SJSA1 (cell line): ENCODE measurements around the gene EIF3CL. TPM values are rescaled to one million over a fixed set of nuclear protein-coding genes. Genes with fewer than 3 reads are reported as not detected.
A peak's percentile ranks its signal among the peaks of the same experiment; 100 is the strongest.
"Not testable (repeated sequence)": the region's sequence is repeated elsewhere in the genome, so short reads cannot be mapped to it uniquely, and the experiment has no call there.

Experiments used
- DNase-seq, 2 experiments: peaks; one replicate each; pipeline ENCODE4 v3.0.0-alpha.2; 2015 to 2020; ENCODE audit warnings: low spot score in 2 of 2, low read depth in 1 of 2
- H3K27ac ChIP-seq: fragments of 250-450 bp; sonication (Bioruptor Pico); 2 replicates; pipeline ENCODE4 v1.5.1; 2020; ENCODE audit warnings: mild to moderate bottlenecking, moderate library complexity
- H3K27me3 ChIP-seq: fragments of 250-450 bp; sonication (Bioruptor Pico); replicated peaks from 2 replicates; pipeline ENCODE4 v1.5.1; 2020; ENCODE audit warnings: mild to moderate bottlenecking, moderate library complexity
- H3K36me3 ChIP-seq: fragments of 250-450 bp; sonication (Bioruptor Pico); 2 replicates; pipeline ENCODE4 v1.5.1; 2020; ENCODE audit warnings: mild to moderate bottlenecking
- H3K4me1 ChIP-seq: fragments of 250-450 bp; sonication (Bioruptor Pico); replicated peaks from 2 replicates; pipeline ENCODE4 v1.6.1; 2021; ENCODE audit warnings: mild to moderate bottlenecking
- H3K4me3 ChIP-seq: fragments of 250-450 bp; sonication (Bioruptor Pico); 2 replicates; pipeline ENCODE4 v1.5.1; 2020; ENCODE audit warnings: mild to moderate bottlenecking
- H3K9me3 ChIP-seq: fragments of 250-450 bp; sonication (Bioruptor Pico); replicated peaks from 2 replicates; pipeline ENCODE4 v1.5.1; 2020; ENCODE audit warnings: mild to moderate bottlenecking
- total RNA-seq: library from RNA; depleted of rRNA; stranded (reverse); fragments of >200 nt; shearing (Covaris generic); gene quantifications from 2 replicates; pipeline ENCODE4 v1.2.3, GENCODE V29; 2014

The EIF3CL gene
- total RNA-seq, 1 experiment from 2014 or later, result 43.3 TPM

DNA sequence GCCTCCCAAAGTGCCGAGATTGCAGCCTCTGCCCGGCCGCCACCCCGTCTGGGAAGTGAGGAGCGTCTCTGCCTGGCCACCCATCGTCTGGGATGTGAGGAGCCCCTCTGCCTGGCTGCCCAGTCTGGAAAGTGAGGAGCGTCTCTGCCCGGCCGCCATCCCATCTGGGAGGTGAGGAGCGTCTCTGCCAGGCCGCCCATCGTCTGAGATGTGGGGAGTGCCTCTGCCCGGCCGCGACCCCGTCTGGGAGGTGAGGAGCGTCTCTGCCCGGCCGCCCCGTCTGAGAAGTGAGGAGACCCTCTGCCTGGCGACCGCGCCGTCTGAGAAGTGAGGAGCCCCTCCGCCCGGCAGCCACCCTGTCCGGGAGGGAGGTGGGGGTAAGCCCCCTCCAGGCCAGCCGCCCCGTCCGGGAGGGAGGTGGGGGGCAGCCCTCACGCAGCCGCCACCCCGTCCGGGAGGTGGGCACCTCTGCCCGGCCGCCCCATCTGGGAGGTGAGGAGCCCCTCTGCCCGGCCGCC is 26.5 kb downstream of the EIF3CL start:
- not testable (repeated sequence) for H3K36me3 ChIP-seq, DNase-seq, H3K4me1 ChIP-seq, H3K27me3 ChIP-seq, H3K9me3 ChIP-seq, H3K4me3 ChIP-seq, H3K27ac ChIP-seq

DNA sequence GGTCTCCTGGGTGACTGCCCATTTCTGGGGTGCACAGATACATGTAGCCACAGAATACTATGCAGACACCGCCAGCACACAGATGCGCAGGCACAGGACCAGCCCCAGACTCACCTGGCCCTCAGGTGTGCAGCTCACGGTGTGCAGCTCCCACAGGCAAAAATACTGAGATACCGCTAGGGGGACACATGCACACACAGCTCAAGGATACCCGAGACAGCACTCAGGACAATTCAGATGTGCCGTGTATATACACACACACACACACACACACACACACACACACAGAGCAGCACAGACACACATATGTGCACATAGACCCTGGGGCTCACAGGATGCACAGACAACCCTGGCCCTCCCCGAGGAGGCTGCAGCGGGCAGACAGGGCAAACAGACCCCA is 28.5 kb downstream of the EIF3CL start:
- not testable (repeated sequence) for H3K27ac ChIP-seq, H3K36me3 ChIP-seq, H3K9me3 ChIP-seq, H3K4me3 ChIP-seq, H3K27me3 ChIP-seq, H3K4me1 ChIP-seq, DNase-seq

DNA sequence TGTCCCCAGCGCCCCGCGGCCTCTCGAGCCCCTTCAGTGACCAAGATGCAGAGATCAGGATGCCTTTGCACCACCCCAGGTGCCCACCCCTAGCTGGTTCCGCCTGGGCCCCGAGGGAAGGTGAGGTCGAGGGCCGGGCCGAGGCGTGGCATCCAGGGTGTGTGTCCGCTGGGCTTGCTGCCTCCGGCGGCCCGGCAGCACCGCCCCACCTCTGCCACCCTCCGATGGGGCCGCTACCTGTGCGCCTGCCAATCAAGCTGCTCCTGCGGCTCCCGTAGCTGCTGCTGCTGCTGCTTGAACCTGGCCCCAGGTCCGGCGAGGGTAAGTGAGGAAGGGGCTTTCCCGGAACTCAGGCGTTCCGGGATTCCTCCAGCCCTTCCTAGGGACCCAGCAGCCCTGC is 29.4 kb downstream of the EIF3CL start:
- H3K4me1 ChIP-seq, H3K36me3 ChIP-seq, H3K27me3 ChIP-seq, H3K27ac ChIP-seq, H3K4me3 ChIP-seq, DNase-seq, H3K9me3 ChIP-seq: not testable (repeated sequence)

DNA sequence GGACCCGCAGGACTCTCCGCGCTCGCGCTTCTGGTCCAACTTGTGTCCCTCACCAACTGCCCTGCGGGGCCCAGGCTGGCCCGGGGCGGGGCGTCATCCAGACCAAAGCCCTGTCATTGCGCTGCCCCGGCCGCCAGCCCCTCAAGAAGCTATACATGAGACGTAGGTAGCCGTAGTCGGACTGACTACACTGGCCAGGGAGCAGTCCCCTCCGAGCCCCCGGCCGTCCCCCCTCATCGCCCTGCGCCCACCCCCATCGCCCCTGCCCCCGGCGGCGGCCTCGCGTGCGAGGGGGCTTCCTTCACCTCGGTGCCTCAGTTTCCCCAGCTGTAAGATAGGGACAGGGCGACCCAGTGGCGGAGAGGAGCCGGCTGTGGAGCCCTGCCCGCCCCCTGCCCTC is 35.7 kb downstream of the EIF3CL start:
- H3K27me3 ChIP-seq, H3K4me1 ChIP-seq, H3K27ac ChIP-seq, H3K36me3 ChIP-seq, H3K4me3 ChIP-seq, H3K9me3 ChIP-seq: not testable (repeated sequence)
- peak; percentile 0 to 36 for DNase-seq

DNA sequence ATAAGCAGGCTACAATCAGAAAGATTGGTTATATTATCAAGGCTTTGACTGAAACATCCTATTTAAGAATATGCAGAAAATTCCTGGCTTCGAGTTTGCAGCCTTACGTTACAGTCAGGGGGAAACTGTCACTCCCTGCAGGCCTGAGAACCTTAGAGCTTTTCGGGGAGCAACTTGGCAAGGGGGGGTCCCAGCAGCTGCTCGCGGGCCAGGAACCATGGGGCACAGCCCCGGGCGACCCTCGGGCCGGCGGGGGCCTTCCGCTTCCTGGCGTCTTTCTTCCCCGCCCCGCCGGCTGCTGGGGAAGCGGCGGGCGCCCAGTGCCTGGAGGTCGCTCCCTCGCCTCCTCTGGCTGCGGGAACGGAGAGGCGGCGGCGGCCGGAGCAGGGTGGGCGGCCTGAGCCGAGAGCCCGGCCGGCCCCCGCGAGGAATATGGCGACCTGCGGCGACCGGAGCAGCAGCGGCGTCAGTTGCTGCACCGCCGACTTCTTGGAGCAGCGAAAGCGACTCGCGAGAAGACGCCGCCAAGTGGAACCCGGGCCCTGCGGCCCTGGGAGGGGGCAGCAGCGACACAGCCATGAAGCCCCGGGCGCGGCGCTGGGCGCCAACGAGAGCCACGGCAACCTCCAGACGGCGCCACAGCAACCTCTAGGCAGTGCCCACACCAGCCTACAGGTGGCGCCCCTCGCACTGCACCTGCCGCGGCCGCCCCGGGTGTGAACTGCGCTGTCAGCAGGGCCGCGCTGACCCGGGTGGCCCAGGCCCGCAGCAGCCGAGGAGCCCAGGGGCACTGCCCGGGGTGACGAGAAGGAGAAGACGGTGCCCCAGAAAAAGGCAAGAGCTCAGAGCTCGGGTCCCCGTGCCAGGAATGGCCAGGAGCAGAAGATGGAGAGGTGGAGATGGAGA is 39.1 kb downstream of the EIF3CL start:
- not testable (repeated sequence) for DNase-seq, H3K36me3 ChIP-seq, H3K27me3 ChIP-seq, H3K4me1 ChIP-seq, H3K4me3 ChIP-seq, H3K27ac ChIP-seq, H3K9me3 ChIP-seq

DNA sequence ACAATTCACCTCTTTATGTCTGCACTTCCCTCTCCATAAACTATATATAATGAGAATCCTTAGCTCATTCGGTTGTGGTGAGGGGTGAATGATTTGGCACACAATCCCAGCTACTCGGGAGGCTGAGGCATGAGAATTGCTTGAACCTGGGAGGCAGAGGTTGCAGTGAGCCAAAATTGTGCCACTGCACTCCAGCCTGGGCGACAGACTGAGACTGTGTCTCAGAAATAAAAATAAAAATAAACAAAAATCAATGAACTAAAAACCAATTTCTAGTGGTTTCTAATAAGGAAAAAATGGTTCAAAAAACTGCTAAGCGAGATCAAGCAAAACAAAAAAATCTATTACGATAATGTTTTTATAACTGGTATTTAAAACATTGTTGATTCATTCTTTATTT is 40.2 kb downstream of the EIF3CL start, which contains the start of gene NPIPB6:
Gene NPIPB6 (minus strand): TSS at position 101 of the 400 bp plus-strand sequence. CDS start 686 bp downstream, outside the sequence.
- H3K9me3 ChIP-seq, H3K36me3 ChIP-seq, H3K4me1 ChIP-seq, H3K4me3 ChIP-seq, H3K27ac ChIP-seq, DNase-seq, H3K27me3 ChIP-seq: not testable (repeated sequence)

DNA sequence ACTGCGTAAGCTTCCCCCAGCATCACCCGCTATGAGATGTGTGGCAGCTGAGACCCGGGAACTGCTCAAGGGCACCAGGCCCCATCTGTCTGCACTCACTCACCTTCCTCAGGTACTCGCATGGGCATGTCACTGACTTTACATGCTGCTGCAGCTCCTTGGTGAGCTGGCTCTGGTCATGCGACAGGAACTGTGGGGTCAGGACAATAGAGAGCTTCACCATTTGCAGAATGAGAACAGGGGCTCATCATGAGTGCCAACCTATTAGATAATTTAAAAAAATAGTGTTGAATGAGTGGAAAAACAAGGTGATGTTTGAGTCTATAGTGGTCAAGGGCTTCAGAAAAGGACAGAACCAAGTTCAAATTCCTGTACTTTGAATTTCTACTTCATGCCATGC is 41.0 kb downstream of the EIF3CL start:
- H3K36me3 ChIP-seq, H3K27ac ChIP-seq, H3K27me3 ChIP-seq, H3K4me3 ChIP-seq, H3K9me3 ChIP-seq, H3K4me1 ChIP-seq: not testable (repeated sequence)
- peak in 1 of 2 experiments; percentile 0 for DNase-seq

DNA sequence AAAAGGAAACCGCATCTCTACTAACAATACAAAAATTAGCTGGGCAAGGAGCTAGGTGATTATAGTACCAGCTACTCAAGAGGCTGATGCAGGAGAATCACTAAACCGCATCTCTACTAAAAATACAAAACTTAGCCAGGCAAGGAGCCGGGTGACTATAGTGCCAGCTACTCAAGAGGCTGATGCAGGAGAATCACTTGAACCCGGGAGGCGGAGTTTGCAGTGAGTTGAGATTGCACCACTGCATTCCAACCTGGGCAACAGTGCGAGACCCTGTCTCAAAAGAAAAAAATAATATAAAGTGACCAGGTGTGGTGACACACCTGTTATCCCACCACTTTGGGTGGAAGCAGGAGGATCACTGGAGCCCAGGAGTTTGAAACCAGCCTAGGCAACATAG is 65.4 kb downstream of the EIF3CL start:
- H3K36me3 ChIP-seq, H3K9me3 ChIP-seq, H3K27me3 ChIP-seq, DNase-seq, H3K4me3 ChIP-seq, H3K4me1 ChIP-seq, H3K27ac ChIP-seq: not testable (repeated sequence)

DNA sequence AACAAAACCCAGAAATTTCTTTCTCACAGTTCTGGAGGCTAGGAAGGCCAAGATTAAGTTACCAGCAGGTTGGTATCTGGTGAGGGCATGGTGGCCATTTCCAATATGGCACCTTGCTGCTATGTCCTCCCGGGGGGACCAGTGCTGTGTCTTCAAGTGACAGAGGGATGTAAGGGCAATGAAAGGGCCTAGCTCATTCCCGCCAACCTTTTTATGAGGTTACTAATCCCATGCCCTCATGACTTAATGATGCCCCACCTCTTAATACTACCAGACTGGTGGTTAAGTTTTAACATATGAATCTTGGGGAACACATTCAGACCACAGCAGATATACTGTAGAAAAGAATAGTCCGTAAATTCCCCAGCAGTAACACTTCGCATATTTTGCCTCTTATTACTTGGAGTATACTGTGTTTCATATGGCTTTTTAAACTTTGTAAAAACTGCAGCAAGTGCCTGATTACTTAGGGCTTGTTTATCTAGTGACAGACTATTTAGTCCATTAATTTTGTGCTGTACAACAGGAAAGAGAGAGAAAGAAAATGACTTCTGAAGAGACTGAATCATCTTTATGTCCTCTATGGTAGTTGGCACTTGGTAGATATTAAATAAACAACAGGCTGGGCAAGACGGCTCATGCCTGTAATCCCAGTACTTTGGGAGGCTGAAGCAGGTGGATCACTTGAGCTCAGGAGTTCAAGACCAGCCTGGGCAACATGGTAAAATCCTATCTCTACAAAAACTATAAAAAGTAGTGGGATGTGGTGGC is 66.5 kb downstream of the EIF3CL start:
- not testable (repeated sequence) for H3K36me3 ChIP-seq, DNase-seq, H3K27me3 ChIP-seq, H3K27ac ChIP-seq, H3K4me3 ChIP-seq, H3K9me3 ChIP-seq, H3K4me1 ChIP-seq

DNA sequence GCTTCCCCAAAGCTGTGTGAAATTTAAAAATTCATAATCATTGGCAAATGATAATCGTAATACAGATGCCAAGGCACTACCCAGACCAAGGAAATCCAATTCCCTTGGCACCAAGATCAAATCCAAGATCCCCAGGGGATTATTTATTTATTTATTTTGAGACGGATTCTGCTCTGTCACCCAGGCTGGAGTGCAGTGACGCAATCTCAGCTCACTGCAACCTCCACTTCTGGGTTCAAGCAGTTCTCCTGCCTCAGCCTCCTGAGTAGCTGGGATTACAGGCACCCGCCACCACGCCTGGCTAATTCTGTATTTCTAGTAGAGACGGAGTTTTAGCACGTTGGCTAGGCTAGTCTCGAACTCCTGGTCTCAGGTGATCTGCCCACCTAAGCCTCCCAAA is 68.0 kb downstream of the EIF3CL start:
- not testable (repeated sequence) for H3K27me3 ChIP-seq, H3K9me3 ChIP-seq, H3K4me1 ChIP-seq, H3K27ac ChIP-seq, H3K4me3 ChIP-seq, H3K36me3 ChIP-seq, DNase-seq

DNA sequence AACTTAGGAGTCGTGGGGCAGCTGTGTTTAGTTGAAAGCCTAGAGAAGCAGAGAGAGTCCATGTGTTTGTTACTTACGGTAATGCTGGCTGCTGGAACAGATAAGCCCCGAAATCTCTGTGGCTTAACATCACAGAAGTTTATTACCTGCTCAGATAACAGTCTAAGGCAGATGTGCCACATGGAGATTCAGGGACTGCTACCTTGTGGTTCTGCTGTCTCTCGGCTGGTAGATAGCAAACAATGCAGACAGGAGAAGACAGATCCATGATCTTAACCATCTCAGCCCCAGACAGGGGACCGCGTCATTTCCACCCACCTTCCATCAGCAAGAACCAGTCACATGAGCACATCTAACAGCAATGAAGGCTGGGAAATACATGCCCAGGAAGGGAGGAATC is 71.0 kb downstream of the EIF3CL start:
- DNase-seq, H3K27me3 ChIP-seq, H3K36me3 ChIP-seq, H3K4me1 ChIP-seq, H3K27ac ChIP-seq, H3K4me3 ChIP-seq, H3K9me3 ChIP-seq: not testable (repeated sequence)

DNA sequence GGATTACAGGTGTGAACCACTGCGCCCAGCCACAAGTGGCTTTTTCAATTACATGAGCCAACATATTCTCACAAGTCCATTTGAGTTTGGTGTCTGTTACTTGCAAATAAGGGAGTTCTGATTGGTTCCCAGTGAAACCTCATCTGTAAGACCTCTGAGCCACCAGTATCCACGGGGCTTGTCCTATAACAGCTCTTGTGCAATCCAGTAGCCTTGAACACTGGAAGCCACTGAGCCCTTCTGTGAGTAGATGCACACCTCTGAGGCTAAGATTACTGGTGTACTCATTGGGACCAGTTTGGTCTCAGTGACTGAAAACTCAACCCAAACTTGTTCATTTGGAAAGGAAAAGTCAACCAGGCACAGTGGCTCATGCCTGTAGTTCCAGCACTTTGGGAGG is 72.7 kb downstream of the EIF3CL start:
- not testable (repeated sequence) for H3K27ac ChIP-seq, H3K4me1 ChIP-seq, H3K36me3 ChIP-seq, H3K9me3 ChIP-seq, H3K4me3 ChIP-seq, DNase-seq, H3K27me3 ChIP-seq

DNA sequence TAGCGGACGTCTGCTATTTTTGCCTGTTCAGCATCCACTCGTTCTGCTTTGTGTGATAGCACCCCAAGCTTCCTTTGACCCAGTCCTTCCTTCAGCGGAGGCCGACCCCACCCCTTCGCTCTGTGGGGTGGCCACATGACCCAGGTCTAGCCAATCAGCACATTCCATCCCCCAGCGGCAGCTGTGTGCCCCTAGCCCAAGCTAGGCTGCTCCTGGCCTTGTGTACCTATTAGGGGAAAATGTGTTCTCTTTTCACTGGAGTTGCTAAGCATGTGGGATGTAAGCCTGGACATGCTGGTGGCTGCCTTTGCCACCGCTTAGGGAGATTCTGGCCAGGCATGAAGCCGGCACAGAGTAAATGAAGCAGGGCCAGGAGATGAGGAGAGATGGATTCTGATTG is 73.4 kb downstream of the EIF3CL start:
- not testable (repeated sequence) for H3K27me3 ChIP-seq, H3K27ac ChIP-seq, DNase-seq, H3K4me3 ChIP-seq, H3K9me3 ChIP-seq, H3K36me3 ChIP-seq, H3K4me1 ChIP-seq
